SK-N-SH (cell line): Measurements from ENCODE around the gene NMNAT2. TPM values are rescaled to one million over a fixed set of nuclear protein-coding genes. Genes with fewer than 3 reads are reported as not detected.

Experiments
- CTCF ChIA-PET: fragments of 300-600, 350-600 bp; formaldehyde crosslinking; extraction: SDS; loops from one replicate; lab custom pipeline; 2021; lab: Yijun Ruan, JAX
- POLR2A ChIA-PET: fragments of 350-600 bp; sonication (Branson Sonifier 250); formaldehyde crosslinking; extraction: SDS; loops from one replicate; lab custom pipeline; 2020; ENCODE audit warnings: antibody characterized with exemption, inconsistent platforms; lab: Yijun Ruan, JAX
- DNase-seq: peaks from one replicate; pipeline ENCODE4 v3.0.0; 2012
- H2AFZ ChIP-seq: fragments of 200-600 bp; sonication (generic); 2 replicates; pipeline ENCODE4 v1.8.1; 2016; ENCODE audit warnings: antibody characterized with exemption, mild to moderate bottlenecking, low read depth
- H3F3A ChIP-seq: fragments of 200-600 bp; sonication (generic); replicated peaks from 2 replicates; pipeline ENCODE3; 2016; ENCODE audit warnings: antibody characterized with exemption, mild to moderate bottlenecking; ENCODE audit not compliant: insufficient read depth
- H3K27ac ChIP-seq, 2 experiments: fragments of 200-500 bp in 1 of 2; fragments of 200-600 bp in 1 of 2; sonication (Bioruptor generic) in 1 of 2; sonication (generic), shearing (Covaris generic) in 1 of 2; 2 replicates each; pipeline versions ENCODE4 v1.5.1 to v1.6.1; 2014 to 2016; ENCODE audit warnings: low read depth in 2 of 2, inconsistent platforms in 1 of 2, low read length in 1 of 2, mild to moderate bottlenecking in 1 of 2, mixed read lengths in 1 of 2
- H3K27me3 ChIP-seq: fragments of 200-600 bp; sonication (generic), shearing (Covaris generic); 2 replicates; pipeline ENCODE4 v1.6.1; 2016; ENCODE audit warnings: mixed run types; ENCODE audit not compliant: insufficient read depth
- H3K36me3 ChIP-seq, 2 experiments: fragments of 200-500 bp in 1 of 2; fragments of 200-600 bp in 1 of 2; sonication (Bioruptor generic) in 1 of 2; sonication (generic) in 1 of 2; replicated peaks in 1 of 2; 2 replicates each; pipeline versions ENCODE3 to v1.5.1; 2014 to 2016; ENCODE audit warnings: low read length in 1 of 2, mild to moderate bottlenecking in 1 of 2; ENCODE audit not compliant: insufficient read depth in 2 of 2, control insufficient read depth in 1 of 2
- H3K4me1 ChIP-seq, 2 experiments: fragments of 200-500 bp in 1 of 2; fragments of 200-600 bp in 1 of 2; sonication (Bioruptor generic) in 1 of 2; sonication (generic), shearing (Covaris generic) in 1 of 2; 2 replicates each; pipeline versions ENCODE4 v1.5.1 to v1.6.1; 2014 to 2016; ENCODE audit warnings: low read depth in 1 of 2, low read length in 1 of 2, mixed run types in 1 of 2; ENCODE audit not compliant: insufficient read depth in 2 of 2, control insufficient read depth in 1 of 2
- H3K4me2 ChIP-seq: fragments of 200-600 bp; sonication (generic), shearing (Covaris generic); 2 replicates; pipeline ENCODE4 v1.6.1; 2017; ENCODE audit warnings: mixed run types
- H3K4me3 ChIP-seq, 2 experiments: fragments of 200-500 bp in 1 of 2; fragments of 200-600 bp in 1 of 2; sonication (Bioruptor generic) in 1 of 2; sonication (generic), shearing (Covaris generic) in 1 of 2; 2 replicates each; pipeline versions ENCODE4 v1.5.1 to v1.8.1; 2014 to 2016; ENCODE audit warnings: low read depth in 2 of 2, inconsistent platforms in 1 of 2, low read length in 1 of 2, mild to moderate bottlenecking in 1 of 2, mixed read lengths in 1 of 2, moderate library complexity in 1 of 2
- H3K79me2 ChIP-seq: fragments of 200-600 bp; sonication (generic); 2 replicates; pipeline ENCODE4 v1.8.1; 2017; ENCODE audit warnings: mild to moderate bottlenecking; ENCODE audit not compliant: insufficient read depth
- H3K9ac ChIP-seq: fragments of 200-600 bp; sonication (generic); 2 replicates; pipeline ENCODE4 v1.6.1; 2017; ENCODE audit warnings: mixed run types
- H3K9me2 ChIP-seq: fragments of 200-600 bp; sonication (generic); 2 replicates; pipeline ENCODE4 v1.6.1; 2017; ENCODE audit warnings: mixed run types
- H3K9me3 ChIP-seq: fragments of 200-600 bp; sonication (generic); 2 replicates; pipeline ENCODE4 v1.6.1; 2017; ENCODE audit warnings: mixed run types, mild to moderate bottlenecking, moderate library complexity
- H4K20me1 ChIP-seq: fragments of 200-600 bp; sonication (generic); 2 replicates; pipeline ENCODE4 v1.6.1; 2017; ENCODE audit warnings: mild to moderate bottlenecking, mixed run types; ENCODE audit not compliant: insufficient read depth
- ELF1 ChIP-seq: IDR thresholded peaks from 2 replicates; pipeline ENCODE4 v1.4.0; 2012
- NRF1 ChIP-seq: IDR thresholded peaks from 2 replicates; pipeline ENCODE4 v1.6.1; 2012; ENCODE audit warnings: low read depth, mild to moderate bottlenecking, low read length
- PBX3 ChIP-seq: IDR thresholded peaks from 2 replicates; pipeline ENCODE4; 2012
- RCOR1 ChIP-seq: fragments of 150-350 bp; IDR thresholded peaks from 2 replicates; pipeline ENCODE4 v1.6.1; 2017; ENCODE audit warnings: antibody characterized with exemption, low read length
- REST ChIP-seq: IDR thresholded peaks from 2 replicates; pipeline ENCODE4 v1.6.1; 2012; ENCODE audit warnings: mild to moderate bottlenecking, low read depth, low read length, moderate library complexity
- USF2 ChIP-seq: fragments of 150-350 bp; IDR thresholded peaks from 2 replicates; pipeline ENCODE4 v1.6.1; 2017; ENCODE audit warnings: antibody characterized with exemption, low read length, low read depth, borderline replicate concordance
- YY1 ChIP-seq: IDR thresholded peaks from 2 replicates; pipeline ENCODE4 v1.4.0; 2012; ENCODE audit warnings: low read depth, mild to moderate bottlenecking
- WGBS: methylation state at CpG from one replicate; pipeline ENCODE4 v1.1.6; 2017; ENCODE audit warnings: low lambda C conversion rate; 5-methylcytosine and 5-hydroxymethylcytosine counted together
- polyA plus RNA-seq, 3 experiments: library from polyadenylated mRNA; depleted of rRNA; stranded (reverse); fragments of >200 nt; gene quantifications; 2 replicates each; pipeline ENCODE4 v1.2.3, GENCODE V29; 2012

NMNAT2 gene
- polyA plus RNA-seq, 1 of the 3 experiments (the other 2 are of a cell fraction) = 0.07 TPM

- Histone ChIP-seq H3K79me2 (no peaks in the 10 kb centered on the region), H3K9me3 (no peaks in the 10 kb centered on the region), H3K27me3 (no peaks in the 10 kb centered on the region), H3K4me3 (no peak overlapping the region), H3F3A (no peaks in the 10 kb centered on the region), H3K9me2 (no peaks in the 10 kb centered on the region), H3K4me1 (peaks cover 0 to 25% of the 10 kb centered on the region in 2 experiments; a peak in 1 of 4 replicates), H2AFZ (no peak overlapping the region), H3K9ac (no peak overlapping the region), H3K27ac (no peak overlapping the region), H4K20me1 (no peaks in the 10 kb centered on the region), H3K36me3 (no peaks in the 10 kb centered on the region), H3K4me2 (no peak overlapping the region)
- CTCF ChIA-PET = interaction anchor here (1.2 kb wide), 1 partner anchor 322 kb away, joined by 3 read pairs; no protein-coding TSS in a partner anchor
- no peak for DNase-seq
- POLR2A ChIA-PET = no interaction called here
- TF ChIP-seq RCOR1 (no peak), PBX3 (no peak), ELF1 (no peak), NRF1 (no peak), USF2 (no peak), YY1 (no peak)
These were observed 117.8 kb downstream of the NMNAT2 start for GRCh38 chr1:183300395-183300794.

GRCh38 chr1:183296782-183297181 is 121.4 kb downstream of the NMNAT2 start:
- H3K36me3 ChIP-seq = no peaks in the 10 kb centered on the region
- H3K9me2 ChIP-seq = no peaks in the 10 kb centered on the region
- TF ChIP-seq REST = no peak
- no peak overlapping the region for H2AFZ ChIP-seq
- 72% methylated on average over 4 of the region's 4 CpGs for WGBS
- H3F3A ChIP-seq = no peaks in the 10 kb centered on the region
- H3K4me3 ChIP-seq = no peak overlapping the region
- no peak overlapping the region for H3K4me2 ChIP-seq
- H3K79me2 ChIP-seq = no peaks in the 10 kb centered on the region
- no peak for DNase-seq
- H3K4me1 ChIP-seq = peaks cover 0 to 5% of the 10 kb centered on the region in 2 experiments; a peak in 1 of 4 replicates
- POLR2A ChIA-PET = interaction anchor here (0.7 kb wide), 1 partner anchor 338 kb away, joined by 3 read pairs; no protein-coding TSS in a partner anchor
- CTCF ChIA-PET = no interaction called here
- H3K27ac ChIP-seq = no peak overlapping the region
- no peaks in the 10 kb centered on the region for H3K27me3 ChIP-seq
- H3K9me3 ChIP-seq = no peaks in the 10 kb centered on the region
- H4K20me1 ChIP-seq = no peaks in the 10 kb centered on the region
- no peak overlapping the region for H3K9ac ChIP-seq
